MM.1S (cell line): ENCODE data around the gene MRGPRX4.

Experiments used
- DNase-seq: peaks from one replicate; pipeline ENCODE4 v3.0.0-alpha.2; 2015
- H2AFZ ChIP-seq: fragments of 300-600 bp; sonication (generic); 2 replicates; pipeline ENCODE4 v1.6.0; 2016; ENCODE audit warnings: antibody characterized with exemption, low read length
- H3F3A ChIP-seq: fragments of 300-600 bp; sonication (generic); 2 replicates; pipeline ENCODE4 v1.6.1; 2016; ENCODE audit warnings: mild to moderate bottlenecking, antibody characterized with exemption, low read length, moderate library complexity, mixed read lengths; ENCODE audit not compliant: insufficient read depth
- H3K27ac ChIP-seq: fragments of 300-600 bp; sonication (generic); 2 replicates; pipeline ENCODE4 v1.5.1; 2016; ENCODE audit warnings: mild to moderate bottlenecking, low read length
- H3K27me3 ChIP-seq: fragments of 300-600 bp; sonication (generic); replicated peaks from 2 replicates; pipeline ENCODE4 v1.6.0; 2016; ENCODE audit warnings: low read length; ENCODE audit not compliant: insufficient read depth
- H3K36me3 ChIP-seq: fragments of 300-600 bp; sonication (generic); replicated peaks from 2 replicates; pipeline ENCODE4 v1.6.1; 2016; ENCODE audit warnings: mild to moderate bottlenecking, low read length, mixed read lengths; ENCODE audit not compliant: insufficient read depth
- H3K4me1 ChIP-seq: fragments of 300-600 bp; sonication (generic); 2 replicates; pipeline ENCODE4 v1.6.1; 2016; ENCODE audit warnings: low read length, mixed read lengths
- H3K4me2 ChIP-seq: fragments of 300-600 bp; sonication (generic); 2 replicates; pipeline ENCODE4 v1.6.0; 2016; ENCODE audit warnings: low read depth, low read length
- H3K4me3 ChIP-seq: fragments of 300-600 bp; sonication (generic); 2 replicates; pipeline ENCODE4 v1.5.1; 2016; ENCODE audit warnings: low read length, mixed read lengths
- H3K79me2 ChIP-seq: fragments of 300-600 bp; sonication (generic); 2 replicates; pipeline ENCODE4 v1.6.1; 2016; ENCODE audit warnings: mixed run types, low read length, mixed read lengths
- H3K9ac ChIP-seq: fragments of 300-600 bp; sonication (generic); 2 replicates; pipeline ENCODE4 v1.6.1; 2016; ENCODE audit warnings: low read length, mixed read lengths
- H3K9me2 ChIP-seq: fragments of 300-600 bp; sonication (generic); replicated peaks from 2 replicates; pipeline ENCODE4 v1.6.1; 2016; ENCODE audit warnings: mild to moderate bottlenecking, low read length, mixed read lengths; ENCODE audit not compliant: insufficient read depth
- H3K9me3 ChIP-seq: fragments of 300-600 bp; sonication (generic); replicated peaks from 2 replicates; pipeline ENCODE4 v1.6.1; 2016; ENCODE audit warnings: mild to moderate bottlenecking, low read length, mixed read lengths; ENCODE audit not compliant: insufficient read depth
- H4K20me1 ChIP-seq: fragments of 300-600 bp; sonication (generic); 2 replicates; pipeline ENCODE4 v1.6.1; 2016; ENCODE audit warnings: mild to moderate bottlenecking, low read length, moderate library complexity, mixed read lengths; ENCODE audit not compliant: insufficient read depth
- CTCF ChIP-seq: fragments of 300-600 bp; sonication (generic); IDR thresholded peaks from 2 replicates; pipeline ENCODE4 v1.5.1; 2016; ENCODE audit warnings: antibody characterized with exemption, low read length, mixed read lengths
- EZH2 ChIP-seq: fragments of 300-600 bp; sonication (generic); optimal IDR thresholded peaks from 2 replicates; pipeline ENCODE3; 2017; ENCODE audit warnings: low read depth, mild to moderate bottlenecking, antibody characterized with exemption, low read length, mixed read lengths
- EZH2phosphoT487 ChIP-seq: fragments of 300-600 bp; sonication (generic); IDR thresholded peaks from 2 replicates; pipeline ENCODE4 v1.6.1; 2018; ENCODE audit warnings: antibody characterized with exemption, low read length

The MRGPRX4 gene

DNA sequence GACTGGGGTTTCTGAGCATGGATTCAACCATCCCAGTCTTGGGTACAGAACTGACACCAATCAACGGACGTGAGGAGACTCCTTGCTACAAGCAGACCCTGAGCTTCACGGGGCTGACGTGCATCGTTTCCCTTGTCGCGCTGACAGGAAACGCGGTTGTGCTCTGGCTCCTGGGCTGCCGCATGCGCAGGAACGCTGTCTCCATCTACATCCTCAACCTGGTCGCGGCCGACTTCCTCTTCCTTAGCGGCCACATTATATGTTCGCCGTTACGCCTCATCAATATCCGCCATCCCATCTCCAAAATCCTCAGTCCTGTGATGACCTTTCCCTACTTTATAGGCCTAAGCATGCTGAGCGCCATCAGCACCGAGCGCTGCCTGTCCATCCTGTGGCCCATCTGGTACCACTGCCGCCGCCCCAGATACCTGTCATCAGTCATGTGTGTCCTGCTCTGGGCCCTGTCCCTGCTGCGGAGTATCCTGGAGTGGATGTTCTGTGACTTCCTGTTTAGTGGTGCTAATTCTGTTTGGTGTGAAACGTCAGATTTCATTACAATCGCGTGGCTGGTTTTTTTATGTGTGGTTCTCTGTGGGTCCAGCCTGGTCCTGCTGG, 35.3 kb upstream of the MRGPRX4 start:
- no peaks in the 10 kb centered on the region for H3F3A ChIP-seq
- no peak overlapping the region for H2AFZ ChIP-seq
- H3K9me3 ChIP-seq, result no peaks in the 10 kb centered on the region
- DNase-seq, result no peak
- no peaks in the 10 kb centered on the region for H3K27me3 ChIP-seq
- no peaks in the 10 kb centered on the region for H3K79me2 ChIP-seq
- no peaks in the 10 kb centered on the region for H3K4me1 ChIP-seq
- no peak overlapping the region for H3K27ac ChIP-seq
- no peak overlapping the region for H3K4me2 ChIP-seq
- no peak for TF ChIP-seq EZH2phosphoT487
- no peak for TF ChIP-seq CTCF
- no peak for TF ChIP-seq EZH2
- no peaks in the 10 kb centered on the region for H3K36me3 ChIP-seq
- no peak overlapping the region for H3K4me3 ChIP-seq
- H3K9ac ChIP-seq, result no peak overlapping the region
- no peaks in the 10 kb centered on the region for H4K20me1 ChIP-seq
- H3K9me2 ChIP-seq, result no peaks in the 10 kb centered on the region

GRCh38 chr11:18140145-18140544, 32.5 kb upstream of the MRGPRX4 start:
- H3K4me2 ChIP-seq, result no peak overlapping the region
- no peaks in the 10 kb centered on the region for H3K27me3 ChIP-seq
- H3K9me2 ChIP-seq, result no peaks in the 10 kb centered on the region
- H3K27ac ChIP-seq, result no peak overlapping the region
- no peaks in the 10 kb centered on the region for H4K20me1 ChIP-seq
- TF ChIP-seq CTCF, result no peak
- TF ChIP-seq EZH2, result no peak
- no peak for TF ChIP-seq EZH2phosphoT487
- H3K36me3 ChIP-seq, result no peaks in the 10 kb centered on the region
- H3K79me2 ChIP-seq, result no peaks in the 10 kb centered on the region
- no peak overlapping the region for H2AFZ ChIP-seq
- H3K9ac ChIP-seq, result no peak overlapping the region
- no peak for DNase-seq
- H3F3A ChIP-seq, result no peaks in the 10 kb centered on the region
- H3K4me1 ChIP-seq, result no peaks in the 10 kb centered on the region
- no peak overlapping the region for H3K4me3 ChIP-seq
- H3K9me3 ChIP-seq, result no peaks in the 10 kb centered on the region

- no peaks in the 10 kb centered on the region for H4K20me1 ChIP-seq
- H3K79me2 ChIP-seq, result no peaks in the 10 kb centered on the region
- no peaks in the 10 kb centered on the region for H3K9me3 ChIP-seq
- TF ChIP-seq EZH2 (no peak), CTCF (no peak), EZH2phosphoT487 (no peak)
- H3K9ac ChIP-seq, result no peak overlapping the region
- H2AFZ ChIP-seq, result no peak overlapping the region
- no peaks in the 10 kb centered on the region for H3K36me3 ChIP-seq
- no peak for DNase-seq
- no peak overlapping the region for H3K27ac ChIP-seq
- no peaks in the 10 kb centered on the region for H3K4me1 ChIP-seq
- no peaks in the 10 kb centered on the region for H3K27me3 ChIP-seq
- no peaks in the 10 kb centered on the region for H3F3A ChIP-seq
- H3K9me2 ChIP-seq, result no peaks in the 10 kb centered on the region
- H3K4me3 ChIP-seq, result no peak overlapping the region
- no peak overlapping the region for H3K4me2 ChIP-seq
Measured at GRCh38 chr11:18144243-18144642, 28.4 kb upstream of the MRGPRX4 start.
